HG02938 (cell line): ENCODE measurements around the gene HSPG2.

ENCODE experiments used
- ATAC-seq: cut with Tn5 transposase; IDR thresholded peaks from one replicate; pipeline ENCODE4 v1.9.1; 2021; ENCODE audit warnings: mild to moderate bottlenecking, moderate library complexity; ENCODE audit not compliant: unreplicated experiment

HSPG2 gene

GRCh38 chr1:21901473-21901847 is 35.6 kb downstream of the HSPG2 start:
- no peak for ATAC-seq

- no peak for ATAC-seq
Measured at GRCh38 chr1:21900766-21901472, 36.2 kb downstream of the HSPG2 start.

GRCh38 chr1:21899987-21900386 is 37.1 kb downstream of the HSPG2 start:
- no peak for ATAC-seq

- ATAC-seq = no peak
Measured at GRCh38 chr1:21899267-21899810, 37.8 kb downstream of the HSPG2 start.

- ATAC-seq = no peak
Measured at GRCh38 chr1:21898326-21899200, 38.5 kb downstream of the HSPG2 start.

GRCh38 chr1:21897844-21898243 is 39.3 kb downstream of the HSPG2 start:
- no peak for ATAC-seq

GRCh38 chr1:21896652-21897532 is 40.2 kb downstream of the HSPG2 start:
- ATAC-seq = no peak

- ATAC-seq = no peak
Measured at GRCh38 chr1:21896026-21896425, 41.1 kb downstream of the HSPG2 start.

GRCh38 chr1:21894034-21894881 is 42.9 kb downstream of the HSPG2 start:
- no peak for ATAC-seq

GRCh38 chr1:21893046-21893805 is 43.9 kb downstream of the HSPG2 start:
- no peak for ATAC-seq

GRCh38 chr1:21891621-21892479 is 45.3 kb downstream of the HSPG2 start:
- ATAC-seq = no peak

GRCh38 chr1:21891081-21891480 is 46.0 kb downstream of the HSPG2 start:
- ATAC-seq = no peak

- ATAC-seq = no peak
Measured at GRCh38 chr1:21888500-21888899, 48.6 kb downstream of the HSPG2 start.

- ATAC-seq = no peak
Measured at GRCh38 chr1:21887796-21888195, 49.3 kb downstream of the HSPG2 start.

GRCh38 chr1:21887216-21887736 is 49.8 kb downstream of the HSPG2 start:
- no peak for ATAC-seq

GRCh38 chr1:21886486-21887215 is 50.5 kb downstream of the HSPG2 start:
- ATAC-seq = no peak

GRCh38 chr1:21885236-21886037 is 51.7 kb downstream of the HSPG2 start:
- ATAC-seq = no peak
